GM18909 (cell line): ENCODE measurements around the gene CBX7.
"Not testable (repeated sequence)": the region's sequence is repeated elsewhere in the genome, so short reads cannot be mapped to it uniquely, and the experiment has no call there.

Source experiments
- ATAC-seq: cut with Tn5 transposase; IDR thresholded peaks from one replicate; pipeline ENCODE4 v1.9.1; 2021; ENCODE audit warnings: mild to moderate bottlenecking; ENCODE audit not compliant: unreplicated experiment, poor library complexity

CBX7 gene

GRCh38 chr22:39174498-39175352 lies 22.2 kb upstream of the CBX7 start:
- ATAC-seq, result no peak

- no peak for ATAC-seq
Measured at GRCh38 chr22:39173787-39174497, 21.5 kb upstream of the CBX7 start.

- no peak for ATAC-seq
Measured at GRCh38 chr22:39173050-39173706, 20.7 kb upstream of the CBX7 start.

GRCh38 chr22:39172265-39173049 lies 20.0 kb upstream of the CBX7 start:
- ATAC-seq, result not testable (repeated sequence)

DNA sequence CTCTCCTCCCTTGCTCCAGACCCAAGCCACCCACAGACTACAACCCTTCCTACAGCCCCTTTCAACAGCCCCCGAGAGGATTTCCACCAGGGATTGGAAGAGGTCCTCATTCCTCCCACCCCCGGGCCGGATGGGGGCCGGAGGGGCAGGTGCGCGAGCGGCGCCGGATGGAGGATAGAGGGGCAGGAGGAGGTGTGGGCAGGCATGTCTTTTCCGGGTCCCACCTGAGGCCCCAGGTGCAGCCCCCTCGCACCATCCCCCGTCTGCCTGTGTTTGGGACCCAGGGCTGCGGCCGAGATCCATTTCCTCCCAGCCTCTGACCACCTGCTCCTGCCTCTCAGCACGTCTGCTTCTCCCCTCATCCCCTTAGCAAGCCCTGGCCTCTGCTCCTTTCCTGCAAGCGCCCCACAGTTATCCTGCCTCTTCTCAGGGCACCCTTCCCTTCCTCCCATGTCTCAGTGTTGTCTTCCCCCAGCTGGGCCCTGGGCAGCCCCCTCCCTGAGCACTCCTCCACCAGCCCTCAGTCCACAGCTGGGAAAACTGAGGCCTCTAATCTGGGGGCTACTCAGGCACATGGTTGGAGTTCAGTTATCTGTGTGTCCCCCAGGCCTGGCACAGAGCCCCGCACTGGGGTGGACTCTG lies 19.3 kb upstream of the CBX7 start:
- ATAC-seq, result no peak

DNA sequence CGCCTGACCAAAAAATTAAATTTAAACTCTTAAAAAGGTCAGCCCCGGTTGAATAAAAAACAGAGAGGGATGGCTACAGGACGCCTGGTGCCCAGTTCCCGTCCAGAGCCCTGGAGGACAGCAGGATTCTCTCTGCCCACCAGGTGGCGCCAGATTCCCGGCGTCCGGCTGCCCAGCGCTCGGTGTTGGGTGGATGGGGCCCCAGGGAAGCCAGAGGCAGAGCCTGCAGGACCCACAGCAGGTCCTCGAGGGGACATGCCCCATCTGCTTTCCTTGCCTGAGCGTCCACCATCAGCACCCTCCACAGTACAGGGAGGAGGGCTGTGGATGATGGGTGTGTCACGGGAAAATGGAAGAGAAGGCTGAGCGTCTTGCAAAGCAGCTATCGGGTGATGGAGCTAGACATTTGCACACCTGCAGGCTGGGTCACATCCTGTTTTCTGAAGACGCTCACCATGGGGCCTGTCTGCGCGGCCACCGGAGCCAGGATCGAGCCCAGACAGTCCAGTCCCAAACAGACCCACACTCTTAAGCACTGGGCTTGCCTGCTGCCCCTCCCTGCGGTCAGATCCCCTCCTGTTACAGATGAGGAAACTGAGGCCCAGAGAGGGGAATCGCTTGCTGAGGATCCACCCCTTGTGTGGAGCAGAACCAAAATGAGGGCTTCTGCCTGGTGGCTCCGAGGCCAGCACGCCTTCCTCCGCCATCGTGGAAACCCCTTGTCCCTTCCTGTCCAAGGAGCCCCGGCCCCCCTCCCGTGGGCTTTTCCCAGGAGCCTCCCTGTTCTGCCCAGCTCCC lies 18.5 kb upstream of the CBX7 start:
- peak; percentile 65 for ATAC-seq

DNA sequence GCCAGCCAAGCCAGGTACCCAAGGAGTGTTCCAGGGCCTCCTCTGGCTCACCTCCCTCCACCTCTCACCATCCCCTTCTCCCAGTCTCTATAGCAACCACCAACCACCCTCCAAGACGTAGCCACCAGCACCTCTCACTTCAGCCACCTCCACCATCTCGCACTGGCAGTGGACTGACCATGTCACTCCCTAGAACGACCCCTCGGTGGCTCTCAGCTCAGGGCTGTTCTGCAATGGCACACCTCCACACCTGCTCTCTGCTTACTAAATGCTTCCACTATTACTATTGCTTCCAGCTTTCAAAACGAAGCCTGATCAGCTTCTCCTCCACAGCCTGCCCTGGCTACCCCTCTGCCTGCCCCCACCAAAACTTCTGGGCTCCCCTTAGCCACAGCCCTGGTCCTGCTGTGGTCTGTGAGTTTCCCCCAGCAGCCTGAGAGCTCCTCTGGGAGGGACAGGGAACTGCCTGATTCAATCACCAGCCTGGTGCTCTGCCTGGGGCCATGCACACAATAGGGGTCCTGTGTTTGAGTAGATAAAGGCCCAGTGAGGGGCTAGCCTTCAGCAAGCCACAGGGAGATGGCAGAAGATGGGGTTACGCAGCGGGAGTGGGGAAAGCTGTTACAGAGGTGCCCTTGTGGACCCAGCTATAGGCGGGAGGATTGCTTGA lies 17.5 kb upstream of the CBX7 start:
- ATAC-seq, result no peak

- no peak for ATAC-seq
Measured at GRCh38 chr22:39166547-39166946, 14.1 kb upstream of the CBX7 start.

DNA sequence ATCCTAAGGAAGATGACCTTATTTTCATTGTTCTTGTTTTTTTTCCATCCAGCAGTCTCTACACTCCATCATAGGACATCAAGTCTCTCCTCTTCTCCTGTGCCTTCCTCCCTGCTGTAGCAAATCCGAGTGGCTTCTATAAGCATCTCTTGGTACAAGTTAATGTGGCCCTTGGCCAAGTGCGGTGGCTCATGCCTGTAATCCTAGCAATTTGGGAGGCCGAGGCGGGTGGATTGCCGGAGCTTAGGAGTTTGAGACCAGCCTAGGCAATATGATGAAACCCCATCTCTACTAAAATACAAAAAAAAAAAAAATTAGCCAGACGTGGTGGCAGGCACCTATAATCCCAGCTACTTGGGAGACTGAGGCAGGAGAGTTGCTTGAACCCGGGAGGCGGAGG lies 3.6 kb upstream of the CBX7 start:
- not testable (repeated sequence) for ATAC-seq

GRCh38 chr22:39155421-39155820 lies 2.9 kb upstream of the CBX7 start:
- ATAC-seq, result no peak

DNA sequence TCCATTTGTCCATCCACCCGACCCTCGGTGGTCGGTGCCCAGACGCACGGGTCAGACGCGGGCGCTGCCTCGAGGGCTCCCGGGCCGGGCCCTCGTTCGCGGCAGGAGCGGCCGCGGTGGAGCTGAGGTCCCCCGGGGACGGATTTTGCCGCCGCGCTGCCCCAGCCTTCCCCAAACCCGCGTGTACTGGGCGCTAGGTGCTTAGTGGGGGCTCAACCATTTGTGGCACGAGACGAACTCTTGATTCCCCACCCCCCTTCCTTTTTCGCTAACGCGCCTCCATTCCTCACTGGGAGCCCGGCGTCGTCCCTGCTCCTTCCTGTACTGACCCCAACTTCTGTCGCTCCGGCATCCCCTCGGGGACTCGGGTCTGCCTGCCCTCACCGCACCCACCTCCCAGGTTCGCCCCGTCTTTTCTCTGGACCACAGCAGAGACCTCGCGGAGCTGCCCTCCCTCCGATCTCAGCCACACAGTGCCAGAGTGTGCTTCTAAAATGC lies 789 bp upstream of the CBX7 start:
- ATAC-seq, result no peak

GRCh38 chr22:39152024-39152510 lies 413 bp downstream of the CBX7 start:
- ATAC-seq, result no peak

- no peak for ATAC-seq
Measured at GRCh38 chr22:39151329-39151975, 1.0 kb downstream of the CBX7 start.

DNA sequence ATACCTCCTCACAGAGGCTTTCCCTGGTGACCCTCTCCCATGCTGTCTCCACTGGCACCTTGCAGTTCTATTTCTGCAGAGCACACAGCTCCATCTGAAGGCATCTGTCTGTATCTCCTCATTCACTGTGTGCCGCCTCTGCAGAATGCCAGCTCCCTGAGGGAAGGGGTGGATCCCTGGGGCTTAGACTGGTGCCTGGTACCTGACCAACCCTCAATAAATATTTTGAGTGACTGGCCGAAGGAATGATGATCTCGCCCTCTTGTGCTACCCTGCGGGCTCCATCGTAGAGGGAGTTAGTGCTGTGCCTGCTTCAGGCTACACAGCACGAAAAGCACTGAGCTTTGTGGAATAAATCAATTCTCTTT lies 1.6 kb downstream of the CBX7 start:
- no peak for ATAC-seq

DNA sequence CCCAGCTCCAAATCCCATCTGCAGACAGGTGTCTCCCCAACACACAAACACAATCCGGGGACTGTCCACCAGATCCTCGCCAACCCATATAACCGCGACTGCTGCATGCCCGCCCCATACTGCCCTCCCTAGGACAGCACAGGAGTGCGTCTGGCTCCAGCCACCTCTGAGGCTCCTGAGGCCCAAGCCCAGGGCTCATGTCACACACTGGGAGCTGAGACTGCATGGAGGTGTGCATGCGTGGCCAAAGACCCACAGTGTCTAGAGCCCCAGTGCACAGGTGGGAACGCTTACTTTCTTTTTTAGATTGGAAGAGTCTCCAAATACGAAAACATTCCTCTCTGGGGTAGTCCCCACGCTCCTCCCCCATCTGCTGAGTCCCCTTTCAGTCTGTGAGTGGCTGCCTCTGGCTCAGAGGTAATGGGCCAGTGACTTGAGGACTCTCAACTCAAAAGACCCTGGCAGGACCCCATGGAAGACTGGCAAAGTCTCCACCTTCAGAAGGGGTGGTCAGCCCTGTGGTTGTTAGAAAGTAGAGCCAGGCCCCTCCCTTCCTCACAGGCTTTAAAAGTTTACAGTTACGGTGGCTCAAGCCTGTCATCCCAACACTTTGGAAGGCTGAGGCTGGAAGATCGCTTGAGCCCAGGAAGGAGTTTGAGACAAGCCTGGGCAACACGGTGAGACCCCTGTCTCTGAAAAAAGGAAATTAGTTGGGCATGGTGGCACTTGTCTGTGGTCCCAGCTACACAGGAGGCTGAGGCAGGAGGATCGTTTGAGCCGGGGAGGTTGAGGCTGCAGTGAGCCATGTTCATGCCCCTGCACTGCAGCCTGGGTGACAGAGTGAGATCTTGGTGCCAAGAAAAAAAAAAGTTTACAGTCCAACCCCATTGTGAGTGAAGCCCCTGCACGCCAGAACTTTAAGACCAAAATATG lies 2.3 kb downstream of the CBX7 start:
- no peak for ATAC-seq

- no peak for ATAC-seq
Measured at GRCh38 chr22:39148727-39149535, 3.5 kb downstream of the CBX7 start.
